ENCODE results near the gene TBC1D24.

Gene TBC1D24

GRCh38 chr16:2483939-2484897, 9.3 kb downstream of the TBC1D24 start:
- no peak for DNase-seq

GRCh38 chr16:2484898-2485508, 10.1 kb downstream of the TBC1D24 start:
- DNase-seq: no peak

- DNase-seq: no peak
Observed at GRCh38 chr16:2485811-2486507, 11.0 kb downstream of the TBC1D24 start.

DNA sequence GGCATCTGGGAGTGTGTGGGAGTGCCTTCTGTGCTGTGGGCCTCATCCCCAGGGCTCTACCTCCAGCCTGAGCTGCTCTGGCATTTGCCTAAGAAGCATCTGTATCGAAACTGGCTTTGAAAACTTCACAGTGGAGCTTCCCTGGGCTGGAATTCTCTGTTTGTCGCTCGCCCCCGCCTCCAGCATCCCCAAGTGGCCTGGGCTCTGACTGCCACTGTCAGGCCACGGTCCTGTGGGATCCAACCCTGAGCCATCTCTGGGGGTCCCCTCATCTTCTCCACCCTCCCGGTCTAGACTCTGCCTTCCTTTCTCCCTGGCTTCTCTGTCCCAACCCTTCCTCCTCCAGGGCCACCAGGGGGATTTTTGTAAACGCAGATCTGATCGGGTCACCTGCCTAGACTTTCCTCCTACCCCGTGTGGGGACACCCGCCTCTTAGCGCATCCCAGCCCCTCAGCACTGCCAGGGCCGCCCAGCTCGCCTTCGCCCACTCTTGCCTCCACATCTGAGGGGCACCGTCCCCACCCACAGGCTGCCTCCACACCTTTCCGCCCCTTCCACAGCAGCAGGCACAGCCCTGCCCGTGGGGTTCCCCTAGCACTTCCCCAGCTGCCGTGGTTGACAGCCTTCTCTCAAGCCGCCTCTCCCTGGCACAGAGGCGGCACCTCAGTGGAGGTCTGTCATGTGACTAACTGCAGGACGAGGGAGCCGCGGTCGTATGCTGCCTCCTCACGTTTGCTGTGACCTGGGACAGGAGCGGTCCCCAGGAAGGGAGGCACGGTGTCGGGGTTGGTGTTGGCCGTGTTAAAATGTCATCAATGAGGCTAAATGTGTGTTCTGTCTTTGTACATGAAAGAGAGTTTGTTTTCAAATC, 12.0 kb downstream of the TBC1D24 start:
- peak; percentile 84 for DNase-seq

DNA sequence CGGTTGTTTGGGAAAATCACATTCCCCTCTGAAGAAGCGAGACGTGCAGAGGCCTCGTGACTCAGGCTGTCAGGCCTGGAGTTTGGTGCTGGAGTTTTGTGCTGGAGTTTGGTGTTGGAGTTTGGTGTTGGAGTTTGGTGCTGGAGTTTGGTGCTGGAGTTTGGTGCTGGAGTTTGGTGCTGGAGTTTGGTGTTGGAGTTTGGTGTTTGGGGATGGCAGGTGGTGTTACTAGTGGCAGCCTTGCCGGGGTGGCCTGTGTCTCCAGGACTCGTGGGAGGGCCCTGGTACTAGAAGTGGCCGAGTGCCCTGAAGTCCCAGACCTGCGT, 12.6 kb downstream of the TBC1D24 start:
- DNase-seq: no peak

GRCh38 chr16:2487903-2488531, 13.1 kb downstream of the TBC1D24 start:
- DNase-seq: no peak

- no peak for DNase-seq
Observed at GRCh38 chr16:2489581-2489980, 14.7 kb downstream of the TBC1D24 start.

- DNase-seq: no peak
Observed at GRCh38 chr16:2490190-2491105, 15.5 kb downstream of the TBC1D24 start.

DNA sequence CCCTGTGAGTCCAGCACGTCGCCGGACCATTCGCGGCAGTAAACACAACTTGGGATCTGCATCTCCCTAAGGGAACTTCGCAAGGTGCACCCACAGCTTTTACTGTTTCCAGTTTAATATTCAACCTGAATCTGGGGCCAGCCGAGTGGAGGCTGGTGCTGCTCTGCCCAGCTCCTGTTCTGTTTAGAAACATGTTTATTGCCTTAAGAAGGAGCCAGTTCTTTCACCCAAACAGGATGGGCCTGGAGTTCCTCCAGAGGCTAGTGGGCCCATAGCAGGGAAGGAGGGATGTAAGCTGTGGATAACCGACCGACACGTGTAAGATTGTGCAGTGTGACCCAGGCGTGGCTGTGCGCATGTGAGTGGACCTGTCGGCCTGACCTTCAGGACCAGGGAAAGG, 17.4 kb downstream of the TBC1D24 start:
- DNase-seq: no peak

DNA sequence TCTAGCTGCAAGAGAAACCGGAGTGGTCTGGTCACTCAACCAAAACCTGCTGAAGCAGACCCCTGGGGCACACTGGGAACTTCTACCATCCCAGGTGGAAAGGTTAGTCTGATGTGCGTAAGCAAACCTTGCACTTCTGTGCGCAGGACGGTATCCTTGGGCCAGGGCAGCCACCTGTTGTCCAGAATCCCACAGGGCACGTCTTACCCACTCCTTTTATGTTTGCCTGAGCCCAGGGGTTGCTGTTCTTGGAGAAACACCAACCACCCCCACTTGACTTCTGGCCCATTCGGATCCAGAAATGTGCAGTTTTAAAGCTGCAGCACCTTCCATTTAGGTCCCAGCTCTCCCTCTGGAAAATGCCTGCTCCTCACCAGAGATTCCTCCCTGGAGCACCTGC, 18.7 kb downstream of the TBC1D24 start:
- DNase-seq: no peak

- no peak for DNase-seq
Observed at GRCh38 chr16:2494616-2495015, 19.7 kb downstream of the TBC1D24 start.

- DNase-seq: no peak
Observed at GRCh38 chr16:2495041-2495440, 20.1 kb downstream of the TBC1D24 start.

GRCh38 chr16:2496223-2497115, 21.5 kb downstream of the TBC1D24 start:
- no peak for DNase-seq

DNA sequence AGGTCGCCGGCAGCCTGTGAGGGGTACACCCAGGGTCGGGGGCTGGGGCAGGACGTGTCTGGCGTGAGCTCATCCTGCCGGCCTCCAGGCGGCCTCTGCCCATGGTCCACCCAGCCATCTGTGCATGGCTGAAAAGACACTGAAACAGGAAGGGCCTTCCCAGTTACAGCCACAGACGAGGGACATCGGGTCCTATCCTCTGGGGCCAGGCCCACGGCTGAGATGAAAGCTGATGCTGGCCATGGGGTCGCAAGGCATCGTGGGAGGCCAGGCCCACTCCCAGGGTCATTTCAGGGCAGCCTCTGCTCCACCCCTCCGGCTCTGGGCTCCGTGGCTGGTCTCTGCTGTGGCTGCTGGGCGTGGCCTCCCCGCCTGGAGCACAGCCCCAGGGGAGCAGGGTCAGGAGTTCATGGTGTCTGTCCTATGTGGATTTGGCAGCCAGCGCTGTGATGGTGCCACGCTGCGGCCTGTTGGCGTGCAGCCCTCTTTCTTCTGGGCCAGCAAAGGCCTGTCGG, 22.2 kb downstream of the TBC1D24 start:
- no peak for DNase-seq

DNA sequence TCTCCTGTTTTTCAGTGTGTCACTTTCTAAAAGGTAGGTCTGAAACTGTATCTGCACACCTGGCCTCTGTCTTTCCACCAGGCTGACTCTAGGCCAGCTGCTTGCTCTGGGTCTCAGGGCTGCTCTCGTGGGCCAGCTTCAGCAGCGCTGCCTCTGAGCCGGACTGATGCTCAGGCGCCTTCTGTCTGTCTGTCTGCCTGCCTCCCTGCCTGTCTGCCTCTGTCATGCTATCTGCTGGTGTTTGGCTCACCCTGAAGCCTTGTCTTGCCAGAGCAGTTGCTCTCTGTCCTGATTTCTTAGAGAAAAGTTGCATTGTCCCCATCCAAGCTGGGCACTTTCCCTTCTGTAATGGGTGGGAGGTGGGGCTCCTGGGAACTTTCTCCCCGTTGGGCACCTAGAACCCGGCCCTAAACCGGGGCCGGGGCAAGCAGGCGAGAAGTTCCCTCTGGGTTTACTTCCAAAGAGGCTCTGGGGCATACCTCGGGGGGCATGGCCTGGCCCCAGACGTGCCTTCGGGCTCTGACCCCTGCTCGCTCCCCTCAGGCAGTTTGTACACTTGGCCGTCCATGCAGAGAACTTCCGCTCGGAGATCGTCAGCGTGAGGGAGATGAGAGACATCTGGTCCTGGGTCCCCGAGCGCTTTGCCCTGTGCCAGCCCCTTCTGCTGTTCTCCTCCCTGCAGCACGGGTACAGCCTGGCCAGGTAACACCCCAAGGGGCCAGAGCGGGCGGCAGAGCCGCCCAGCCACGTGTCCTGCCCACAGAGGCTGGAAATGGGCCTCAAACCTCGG, 23.0 kb downstream of the TBC1D24 start:
- DNase-seq: no peak

GRCh38 chr16:2498531-2499253, 23.8 kb downstream of the TBC1D24 start:
- DNase-seq: no peak

DNA sequence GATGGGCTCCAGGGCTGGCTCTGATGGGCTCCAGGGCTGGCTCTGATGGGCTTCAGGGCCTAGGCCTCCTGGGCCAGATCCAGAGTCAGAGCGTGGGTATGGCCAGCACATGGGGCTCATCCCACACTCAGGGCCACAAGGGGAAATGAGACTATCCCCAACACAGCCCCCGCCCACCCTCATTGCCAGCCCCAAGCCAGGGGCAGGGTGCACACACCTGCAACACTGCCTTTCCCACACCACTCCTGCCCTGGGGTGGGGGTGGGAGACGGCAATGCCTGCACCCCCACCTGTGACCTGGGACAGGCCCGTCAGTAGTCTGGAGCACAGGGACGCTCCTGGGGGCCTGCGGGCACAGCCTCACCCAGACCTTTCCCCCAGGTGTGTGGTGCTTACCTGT, 24.5 kb downstream of the TBC1D24 start:
- no peak for DNase-seq

DNA sequence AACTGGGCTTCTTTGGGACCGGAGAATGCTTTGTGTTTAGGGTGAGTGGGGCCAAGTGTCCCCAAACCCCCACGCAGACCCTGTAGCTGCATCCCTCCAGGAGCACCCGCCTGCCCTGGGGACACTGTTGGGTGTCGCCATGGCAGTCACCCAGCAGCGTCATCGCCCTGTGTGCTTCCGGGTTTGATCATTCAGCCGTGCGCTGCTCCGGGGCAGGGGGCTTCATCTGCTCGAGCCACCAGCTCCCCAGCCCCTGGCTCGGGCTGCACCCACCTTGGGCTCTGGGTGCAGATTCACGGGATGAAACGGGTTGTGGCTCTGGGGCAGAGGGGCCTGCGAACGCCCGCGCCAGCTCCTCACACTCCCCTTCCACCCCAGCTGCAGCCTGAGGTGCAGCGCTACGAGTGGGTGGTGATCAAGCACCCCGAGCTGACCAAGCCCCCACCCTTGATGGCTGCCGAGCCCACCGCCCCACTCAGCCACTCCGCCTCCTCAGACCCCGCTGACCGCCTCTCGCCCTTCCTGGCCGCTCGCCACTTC, 25.0 kb downstream of the TBC1D24 start:
- DNase-seq: no peak

All from activated CD8-positive, alpha-beta memory T cell treated with anti-CD3 and anti-CD28 coated beads for 24 hours (primary cell).